Stomach smooth muscle (tissue), 2 donors: Measurements from ENCODE around the gene SIX3.
A peak's percentile ranks its signal among the peaks of the same experiment; 100 is the strongest.

Experiments
- H3K27ac ChIP-seq: one replicate; pipeline ENCODE4 v1.7.0; 2013; ENCODE audit warnings: mild to moderate bottlenecking, low read length, inconsistent platforms
- H3K27me3 ChIP-seq, 2 donors: one replicate each; pipeline ENCODE4 v1.7.0; 2013; ENCODE audit warnings: low read length in 2 of 2; ENCODE audit not compliant: insufficient read depth in 2 of 2, control insufficient read depth in 1 of 2
- H3K36me3 ChIP-seq, 2 donors: one replicate each; pipeline ENCODE4 v1.7.0; 2013; ENCODE audit warnings: low read length in 2 of 2; ENCODE audit not compliant: control insufficient read depth in 2 of 2, insufficient read depth in 2 of 2
- H3K4me1 ChIP-seq: one replicate; pipeline ENCODE4 v1.7.0; 2013; ENCODE audit warnings: low read length; ENCODE audit not compliant: control insufficient read depth, insufficient read depth
- H3K4me3 ChIP-seq, 2 donors: one replicate each; pipeline ENCODE4 v1.7.0; 2013; ENCODE audit warnings: low read length in 2 of 2
- H3K9ac ChIP-seq, 2 donors: one replicate each; pipeline ENCODE4 v1.7.0; 2013; ENCODE audit warnings: low read length in 2 of 2, mild to moderate bottlenecking in 1 of 2
- H3K9me3 ChIP-seq, 2 donors: one replicate each; pipeline ENCODE4 v1.7.0; 2013; ENCODE audit warnings: low read length in 2 of 2; ENCODE audit not compliant: control insufficient read depth in 2 of 2
- donor health status: healthy.
- donor health status: Pancreatic carcinoma.

The SIX3 gene

DNA sequence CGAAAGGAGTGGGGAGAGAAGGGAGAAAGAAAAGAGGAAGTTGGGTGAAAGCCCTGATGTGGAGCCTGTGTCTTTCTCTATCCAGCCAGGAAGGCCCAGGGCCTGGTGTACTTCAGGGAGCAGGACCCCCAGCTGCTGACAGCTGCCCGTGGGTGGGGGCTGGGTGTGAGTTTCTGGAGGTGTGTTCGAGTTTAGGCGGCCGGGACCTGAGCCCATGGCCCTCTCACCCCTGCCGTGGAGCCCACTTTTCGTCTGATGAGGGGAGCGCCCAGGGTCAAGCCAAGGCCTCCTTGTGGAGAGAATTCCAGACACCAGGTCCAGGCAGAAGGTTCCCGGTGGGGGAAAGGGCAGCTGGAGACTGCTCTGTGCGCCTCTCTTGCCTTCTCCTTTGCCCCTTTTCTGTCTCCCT is 2.2 kb downstream of the SIX3 start:
- Histone ChIP-seq H3K27me3 (peaks cover 75 to 80% of the 10 kb centered on the region in 2 donors), H3K36me3 (no peaks in the 10 kb centered on the region), H3K9ac (no peak overlapping the region), H3K4me1 (peaks cover 36% of the 10 kb centered on the region), H3K4me3 (no peak overlapping the region), H3K27ac (no peak overlapping the region), H3K9me3 (no peaks in the 10 kb centered on the region)

DNA sequence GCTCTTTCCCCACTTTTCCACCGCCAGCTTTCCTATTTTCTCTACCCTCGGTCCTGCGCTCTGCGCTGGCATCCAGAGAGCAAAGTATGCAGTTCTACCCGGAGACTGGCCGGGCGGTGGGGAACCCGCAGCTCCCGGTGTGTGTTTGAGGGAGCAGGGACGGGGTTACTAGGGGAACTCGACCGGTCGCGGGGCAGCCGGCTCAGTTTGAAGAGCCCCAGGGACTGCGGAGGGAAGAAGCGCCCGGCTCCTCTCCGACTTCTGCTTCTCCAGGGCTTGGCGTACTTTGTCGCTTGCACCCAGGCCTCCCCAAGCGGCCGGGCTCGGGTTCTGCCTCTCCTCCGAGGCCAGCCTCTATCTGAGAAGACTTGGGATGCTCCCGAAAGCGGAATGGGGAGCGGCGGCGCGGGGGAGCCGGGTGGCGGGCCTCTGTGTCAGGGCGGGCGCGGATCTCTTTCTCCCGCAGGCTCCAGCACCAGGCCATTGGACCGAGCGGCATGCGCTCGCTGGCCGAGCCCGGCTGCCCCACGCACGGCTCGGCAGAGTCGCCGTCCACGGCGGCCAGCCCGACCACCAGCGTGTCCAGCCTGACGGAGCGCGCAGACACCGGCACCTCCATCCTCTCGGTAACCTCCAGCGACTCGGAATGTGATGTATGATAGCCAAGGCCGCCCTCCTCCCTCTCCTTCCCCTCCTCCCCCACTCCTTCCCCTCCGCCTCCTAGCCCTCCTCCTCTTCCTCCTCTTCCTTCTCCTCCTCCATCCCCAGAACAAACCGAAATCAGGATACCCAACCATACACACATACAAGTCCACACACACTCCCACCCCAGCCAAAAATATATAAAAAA is 2.8 kb downstream of the SIX3 start:
- H3K27ac ChIP-seq: no peak overlapping the region
- peaks cover 74 to 80% of the 10 kb centered on the region in 2 donors for H3K27me3 ChIP-seq
- peak overlapping the region in 1 of 2 donors; percentile 52 for H3K4me3 ChIP-seq
- H3K4me1 ChIP-seq: peaks cover 31% of the 10 kb centered on the region
- no peaks in the 10 kb centered on the region for H3K36me3 ChIP-seq
- H3K9ac ChIP-seq: no peak overlapping the region
- no peaks in the 10 kb centered on the region for H3K9me3 ChIP-seq

DNA sequence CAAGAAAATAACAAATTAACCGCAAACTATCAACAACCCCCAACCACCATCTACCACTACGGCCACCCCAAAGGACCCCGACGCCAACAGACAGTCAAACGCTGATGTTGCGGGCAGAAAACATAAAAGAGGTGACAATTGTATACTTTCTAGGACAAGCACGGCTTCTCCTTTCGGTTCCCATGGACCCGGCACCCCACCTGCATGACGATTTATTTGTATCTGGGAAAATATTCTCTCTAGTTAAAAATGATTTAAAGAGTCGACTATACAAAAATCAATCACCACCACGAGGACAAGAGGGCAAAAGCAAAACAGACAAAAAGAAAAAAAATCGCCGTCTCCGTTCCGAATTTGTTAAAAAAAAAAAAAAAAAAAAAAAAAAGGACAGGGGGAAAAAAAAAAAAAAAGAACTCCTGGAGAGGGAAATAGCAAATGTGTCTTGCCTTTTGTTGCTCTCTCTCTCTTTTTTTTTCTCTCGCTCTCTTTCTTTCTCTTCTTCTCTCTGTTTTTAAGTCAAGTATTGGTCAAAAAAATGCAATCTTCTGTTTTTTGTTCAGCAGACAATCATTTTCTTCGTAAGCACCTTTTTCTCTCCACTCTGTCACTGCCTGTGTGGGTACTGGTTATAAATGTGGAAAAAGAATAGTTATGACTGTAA is 3.6 kb downstream of the SIX3 start:
- no peak overlapping the region for H3K9ac ChIP-seq
- H3K4me1 ChIP-seq: peaks cover 27% of the 10 kb centered on the region
- no peaks in the 10 kb centered on the region for H3K36me3 ChIP-seq
- peaks cover 75 to 80% of the 10 kb centered on the region in 2 donors for H3K27me3 ChIP-seq
- H3K27ac ChIP-seq: no peak overlapping the region
- H3K9me3 ChIP-seq: no peaks in the 10 kb centered on the region
- H3K4me3 ChIP-seq: peak overlapping the region in 1 of 2 donors; percentile 52

GRCh38 chr2:44945676-44946371 is 4.3 kb downstream of the SIX3 start:
- Histone ChIP-seq H3K9ac (no peak overlapping the region), H3K36me3 (no peaks in the 10 kb centered on the region), H3K4me3 (no peak overlapping the region), H3K9me3 (no peaks in the 10 kb centered on the region), H3K27me3 (peaks cover 75 to 80% of the 10 kb centered on the region in 2 donors), H3K4me1 (peaks cover 27% of the 10 kb centered on the region), H3K27ac (no peak overlapping the region)

DNA sequence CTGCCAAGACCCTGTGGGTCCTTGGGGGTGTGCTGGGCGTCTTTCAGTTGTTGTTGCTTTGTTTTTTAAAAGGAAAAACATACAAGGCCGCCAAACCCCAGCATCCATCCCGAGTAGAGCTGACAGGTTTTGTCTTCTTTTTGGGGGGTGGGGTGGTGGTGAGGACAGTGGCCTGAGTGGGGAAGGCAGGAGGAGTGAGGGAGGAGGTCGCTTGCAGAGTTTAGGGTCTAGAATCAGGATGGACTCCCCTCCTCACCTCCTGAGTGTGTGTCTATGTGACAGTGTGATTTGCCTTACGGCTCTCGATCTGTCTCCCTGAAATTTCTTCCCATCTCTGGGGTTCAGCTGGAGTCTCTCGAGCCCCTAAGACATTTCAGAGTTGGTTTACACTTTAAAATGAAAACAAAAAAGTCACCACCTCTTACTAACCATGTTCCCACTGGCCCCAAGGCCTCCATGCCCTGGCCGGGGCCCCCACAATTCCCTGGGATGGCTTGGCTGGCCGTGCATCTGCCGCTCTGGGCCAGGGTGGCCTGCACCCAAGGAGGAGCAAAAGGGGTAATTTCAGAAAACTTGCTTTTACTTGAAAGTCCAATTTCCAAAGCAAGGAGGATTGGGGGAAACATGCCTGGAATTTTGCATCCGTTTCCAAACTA is 5.0 kb downstream of the SIX3 start:
- Histone ChIP-seq H3K9ac (no peak overlapping the region), H3K9me3 (no peaks in the 10 kb centered on the region), H3K27me3 (peaks cover 76 to 79% of the 10 kb centered on the region in 2 donors), H3K4me3 (no peak overlapping the region), H3K36me3 (no peaks in the 10 kb centered on the region), H3K4me1 (peaks cover 24% of the 10 kb centered on the region), H3K27ac (no peak overlapping the region)

- H3K27me3 ChIP-seq: peaks cover 74 to 75% of the 10 kb centered on the region in 2 donors
Measured at GRCh38 chr2:44947028-44947375, 5.5 kb downstream of the SIX3 start.

GRCh38 chr2:44948565-44949328 is 7.2 kb downstream of the SIX3 start:
- no peaks in the 10 kb centered on the region for H3K36me3 ChIP-seq
- H3K9ac ChIP-seq: no peak overlapping the region
- peaks cover 74 to 75% of the 10 kb centered on the region in 2 donors for H3K27me3 ChIP-seq
- H3K27ac ChIP-seq: no peak overlapping the region
- no peak overlapping the region for H3K4me3 ChIP-seq
- H3K9me3 ChIP-seq: no peaks in the 10 kb centered on the region
- H3K4me1 ChIP-seq: peaks cover 27% of the 10 kb centered on the region

More at GRCh38 chr2:44947028-44947375, 5.5 kb downstream of the SIX3 start:
- Histone ChIP-seq H3K36me3 (no peaks in the 10 kb centered on the region), H3K9ac (no peak overlapping the region), H3K9me3 (no peaks in the 10 kb centered on the region), H3K27ac (no peak overlapping the region), H3K4me1 (peaks cover 24% of the 10 kb centered on the region), H3K4me3 (no peak overlapping the region)

DNA sequence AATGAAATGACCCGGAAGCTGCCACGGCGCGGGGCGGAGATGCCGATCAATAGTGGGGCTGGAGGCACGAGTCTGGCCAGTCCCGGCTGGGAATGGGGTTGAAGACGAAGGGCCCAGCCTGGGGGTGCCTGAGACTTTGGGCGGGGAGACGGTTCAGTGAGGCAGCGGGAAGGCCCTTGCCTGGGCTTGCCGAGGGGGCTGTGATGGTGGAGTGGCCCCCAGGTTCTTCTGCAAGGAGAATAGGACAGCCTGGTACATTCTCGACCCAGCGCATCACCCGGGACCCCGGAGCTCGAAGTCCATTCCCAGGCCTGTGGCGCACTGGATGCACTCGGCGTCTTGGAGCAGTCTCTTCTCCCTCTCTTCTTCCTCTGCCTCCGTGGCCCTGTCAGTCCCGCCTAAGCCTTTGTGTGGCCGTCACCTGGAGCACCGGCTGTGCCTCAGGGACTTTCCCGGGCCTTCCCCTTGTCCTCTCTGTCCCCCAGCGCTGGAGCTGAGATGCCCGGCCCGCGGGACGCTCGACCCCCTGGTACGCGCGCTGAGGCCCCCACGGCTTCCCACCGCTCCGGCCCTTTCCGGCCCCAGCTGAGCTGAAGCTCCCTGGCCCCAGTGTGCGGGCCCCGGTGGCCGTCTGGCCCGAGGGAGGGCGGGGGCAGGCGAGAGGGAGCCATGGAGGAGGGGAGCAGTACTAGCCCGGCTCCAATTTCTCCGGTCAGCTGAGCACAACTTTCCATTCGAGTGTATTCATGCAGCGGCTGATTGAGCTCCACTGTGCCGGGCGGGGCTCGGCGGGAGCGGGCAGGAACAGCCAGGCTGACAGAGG is 8.0 kb downstream of the SIX3 start:
- H3K4me1 ChIP-seq: peaks cover 22% of the 10 kb centered on the region
- peaks cover 74 to 76% of the 10 kb centered on the region in 2 donors for H3K27me3 ChIP-seq
- H3K9me3 ChIP-seq: no peaks in the 10 kb centered on the region
- no peak overlapping the region for H3K9ac ChIP-seq
- no peak overlapping the region for H3K27ac ChIP-seq
- H3K4me3 ChIP-seq: no peak overlapping the region
- H3K36me3 ChIP-seq: no peaks in the 10 kb centered on the region

DNA sequence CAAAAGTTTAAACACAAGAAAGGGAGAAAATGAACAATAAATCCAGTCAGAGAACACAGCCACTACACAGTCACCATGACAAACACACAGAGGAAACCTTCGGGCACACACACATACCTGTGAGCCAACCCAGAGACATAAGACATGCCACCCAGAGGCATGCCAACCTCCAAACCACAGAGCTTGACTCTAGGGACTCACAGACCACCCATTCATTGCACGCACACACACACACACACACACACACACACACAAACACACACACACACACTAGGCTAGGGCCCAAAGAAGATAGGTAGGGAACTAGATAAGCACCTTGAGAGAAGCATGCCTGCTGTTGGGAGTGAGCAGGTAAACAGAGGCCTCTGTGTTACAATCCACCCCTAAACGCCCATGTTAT is 9.1 kb downstream of the SIX3 start:
- Histone ChIP-seq H3K27ac (no peak overlapping the region), H3K27me3 (peaks cover 80% of the 10 kb centered on the region in 2 donors), H3K4me1 (peaks cover 29% of the 10 kb centered on the region), H3K36me3 (no peaks in the 10 kb centered on the region), H3K9ac (no peak overlapping the region), H3K9me3 (no peaks in the 10 kb centered on the region), H3K4me3 (no peak overlapping the region)
